Fibroblast of villous mesenchyme (primary cell): ENCODE results near the gene RNF215. TPM values are rescaled to one million over a fixed set of nuclear protein-coding genes. Genes with fewer than 3 reads are reported as not detected.

Source experiments
- DNase-seq: peaks from one replicate; pipeline ENCODE4 v3.0.0-alpha.2; 2010; ENCODE audit warnings: low read depth
- H3K4me3 ChIP-seq: 2 replicates; pipeline ENCODE4 v1.5.1; 2011; ENCODE audit warnings: low read depth, mild to moderate bottlenecking, low read length
- CTCF ChIP-seq: IDR thresholded peaks from 2 replicates; pipeline ENCODE4 v1.5.1; 2012; ENCODE audit warnings: low read depth, mild to moderate bottlenecking, low read length; ENCODE audit not compliant: insufficient read depth
- total RNA-seq: library from RNA; depleted of rRNA; stranded (reverse); fragments of >200 nt; gene quantifications from 2 replicates; pipeline ENCODE4 v1.2.3, GENCODE V29; 2012

RNF215 gene
- total RNA-seq = 19.6 and 20.3 TPM in 2 replicates

DNA sequence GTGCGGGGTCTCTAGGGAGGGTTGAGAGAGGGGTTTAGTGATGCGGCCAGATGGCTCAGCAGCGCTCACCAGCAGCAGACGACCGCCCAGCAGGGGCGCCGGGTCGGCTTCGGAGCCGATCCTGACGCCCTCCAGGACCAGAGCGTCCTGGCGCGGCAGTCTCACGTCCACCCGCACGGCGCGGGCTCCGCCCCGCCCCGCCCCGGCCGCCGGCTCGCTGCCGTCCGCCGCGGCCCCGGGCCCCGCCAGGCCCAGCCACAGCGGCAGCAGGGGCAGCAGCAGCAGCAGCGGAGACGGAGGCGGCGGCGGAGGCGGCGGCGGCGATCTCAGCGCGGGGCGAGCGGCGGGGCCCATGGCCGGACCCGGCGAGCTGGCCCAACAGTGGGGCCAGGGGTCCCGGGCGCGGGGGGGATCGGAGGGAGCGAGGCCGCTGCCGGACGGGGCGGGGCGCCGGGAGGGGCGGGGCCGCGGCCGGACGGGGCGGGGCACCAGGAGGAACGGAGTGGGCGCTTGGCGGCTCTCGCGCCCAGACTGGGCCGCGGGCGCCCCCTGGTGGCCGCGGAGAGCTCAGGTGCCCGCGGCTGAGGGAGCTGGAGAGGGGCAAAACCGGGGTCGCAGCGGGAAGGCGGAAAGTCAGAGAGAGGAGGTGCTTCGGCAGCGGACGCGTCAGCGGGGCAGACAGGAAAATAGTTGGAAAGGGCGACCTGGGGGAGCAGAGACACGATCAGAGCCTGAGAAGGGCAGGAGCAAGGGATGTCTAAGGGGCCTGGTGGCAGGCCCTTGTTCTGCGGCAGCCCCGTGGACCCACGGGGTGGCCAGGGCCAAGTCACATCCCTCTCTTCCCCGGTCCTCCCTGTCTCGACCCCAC, at the start of gene RNF215:
Gene RNF215 (minus strand): TSS at position 452 of the 868 bp plus-strand sequence. CDS start 98 bp downstream, at position 354.
- DNase-seq = peak; percentile 74
- H3K4me3 ChIP-seq = peak within 1 kb of the TSS; percentile 70
- TF ChIP-seq CTCF = peak; percentile 81

DNA sequence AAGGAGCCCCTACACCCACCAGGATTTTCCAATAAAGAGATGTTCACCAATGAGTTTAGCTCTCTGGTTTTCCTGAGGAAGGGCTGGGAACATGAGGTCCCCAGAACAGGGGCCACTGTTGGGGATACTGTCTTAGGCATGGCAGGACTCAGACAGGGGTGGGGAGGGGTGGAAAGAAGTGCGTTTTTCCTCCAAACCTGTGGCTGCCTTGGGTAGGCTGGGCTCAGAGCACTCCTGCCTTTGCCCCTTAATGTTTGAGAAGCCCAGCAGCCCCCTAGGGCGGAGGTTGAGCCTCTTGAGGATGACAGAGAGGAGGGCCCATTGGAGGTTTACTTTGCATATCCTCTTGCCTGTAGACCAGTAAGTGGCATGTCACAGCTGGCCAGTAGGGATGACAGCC, 49.0 kb upstream of the RNF215 start:
- TF ChIP-seq CTCF = no peak
- no peak overlapping the region for H3K4me3 ChIP-seq
- DNase-seq = no peak

DNA sequence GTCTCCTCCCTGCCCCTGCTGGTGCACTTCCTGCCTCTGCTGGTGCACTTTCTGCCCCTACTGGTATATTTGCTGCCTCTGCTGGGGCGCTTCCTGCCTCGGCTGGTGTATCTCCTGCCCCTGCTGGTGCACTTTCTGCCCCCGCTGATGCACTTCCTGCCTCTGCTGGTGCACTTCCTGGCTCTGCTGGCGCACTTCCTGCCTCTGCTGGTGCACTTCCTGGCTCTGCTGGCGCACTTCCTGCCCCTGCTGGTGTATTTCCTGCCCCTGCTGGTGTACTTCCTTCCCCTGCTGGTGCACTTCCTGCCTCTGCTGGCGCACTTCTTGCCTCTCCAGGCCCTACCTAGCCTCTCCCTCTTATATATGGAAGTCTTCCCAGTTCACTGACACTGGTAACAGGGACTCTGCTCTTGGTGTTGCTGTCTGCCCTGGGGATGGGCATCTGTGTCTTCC, 48.5 kb upstream of the RNF215 start:
- no peak for TF ChIP-seq CTCF
- H3K4me3 ChIP-seq = no peak overlapping the region
- no peak for DNase-seq

- TF ChIP-seq CTCF = no peak
- DNase-seq = no peak
- H3K4me3 ChIP-seq = no peak overlapping the region
Observed at GRCh38 chr22:30434843-30435242, 47.6 kb upstream of the RNF215 start.

GRCh38 chr22:30433773-30434172, 46.6 kb upstream of the RNF215 start:
- TF ChIP-seq CTCF = no peak
- DNase-seq = no peak
- H3K4me3 ChIP-seq = no peak overlapping the region

GRCh38 chr22:30433227-30433626, 46.0 kb upstream of the RNF215 start:
- no peak overlapping the region for H3K4me3 ChIP-seq
- TF ChIP-seq CTCF = no peak
- no peak for DNase-seq
